Neural progenitor cell (in vitro differentiated cells): Measurements from ENCODE around the gene OR2V2. TPM values are rescaled to one million over a fixed set of nuclear protein-coding genes. Genes with fewer than 3 reads are reported as not detected.
A peak's percentile ranks its signal among the peaks of the same experiment; 100 is the strongest.

Source experiments
- DNase-seq: peaks from one replicate; pipeline ENCODE4 v3.0.0-alpha.2; 2016; ENCODE audit warnings: low spot score
- H2AFZ ChIP-seq: fragments of 200-600 bp; sonication (generic); replicated peaks from 2 replicates; pipeline ENCODE4 v1.6.1; 2016; ENCODE audit warnings: antibody characterized with exemption
- H3F3A ChIP-seq: fragments of 200-600 bp; sonication (generic); 2 replicates; pipeline ENCODE4 v1.6.1; 2016; ENCODE audit warnings: antibody characterized with exemption, low read depth
- H3K27ac ChIP-seq: fragments of 200-600 bp; sonication (generic); 2 replicates; pipeline ENCODE4 v1.5.1; 2016; ENCODE audit warnings: mild to moderate bottlenecking
- H3K27me3 ChIP-seq: fragments of 200-600 bp; sonication (generic); 2 replicates; pipeline ENCODE4 v1.6.1; 2016; ENCODE audit warnings: mild to moderate bottlenecking, moderate library complexity
- H3K36me3 ChIP-seq: fragments of 200-600 bp; sonication (generic); 2 replicates; pipeline ENCODE4 v1.5.1; 2016
- H3K4me1 ChIP-seq: fragments of 200-600 bp; sonication (generic); 2 replicates; pipeline ENCODE4 v1.6.1; 2016; ENCODE audit warnings: mixed run types
- H3K4me2 ChIP-seq: fragments of 200-600 bp; sonication (generic); 2 replicates; pipeline ENCODE4 v1.6.1; 2016
- H3K4me3 ChIP-seq: fragments of 200-600 bp; sonication (generic); 2 replicates; pipeline ENCODE4 v1.5.1; 2016
- H3K79me2 ChIP-seq: fragments of 200-600 bp; sonication (generic); 2 replicates; pipeline ENCODE4 v1.6.1; 2016; ENCODE audit warnings: low read depth
- H3K9ac ChIP-seq: fragments of 200-600 bp; sonication (generic); 2 replicates; pipeline ENCODE4 v1.6.1; 2016
- H3K9me3 ChIP-seq: fragments of 200-600 bp; sonication (generic); 2 replicates; pipeline ENCODE4 v1.5.1; 2016; ENCODE audit warnings: low read depth
- H4K20me1 ChIP-seq: fragments of 200-600 bp; sonication (generic); 2 replicates; pipeline ENCODE4 v1.6.1; 2016; ENCODE audit warnings: low read depth
- H3K27ac Mint-ChIP-seq: 3 replicates; pipeline ENCODE4 v1.8.0; 2021; ENCODE audit warnings: mixed read lengths
- H3K27me3 Mint-ChIP-seq: 2 replicates; pipeline ENCODE4 v1.8.0; 2022; ENCODE audit warnings: low read depth, mild to moderate bottlenecking, inconsistent platforms, moderate library complexity, mixed read lengths; ENCODE audit not compliant: insufficient read depth
- H3K36me3 Mint-ChIP-seq: 3 replicates; pipeline ENCODE4 v1.8.0; 2021; ENCODE audit warnings: mixed read lengths
- H3K4me1 Mint-ChIP-seq: 3 replicates; pipeline ENCODE4 v1.8.0; 2021; ENCODE audit warnings: mixed read lengths
- H3K4me3 Mint-ChIP-seq: 3 replicates; pipeline ENCODE4 v1.8.0; 2021; ENCODE audit warnings: mild to moderate bottlenecking, moderate library complexity, mixed read lengths
- H3K9me3 Mint-ChIP-seq: 3 replicates; pipeline ENCODE4 v1.8.0; 2020; ENCODE audit warnings: mixed read lengths
- EZH2 ChIP-seq: fragments of 200-600 bp; sonication (generic); IDR thresholded peaks from 2 replicates; pipeline ENCODE4 v1.6.1; 2017; ENCODE audit warnings: antibody characterized with exemption, mild to moderate bottlenecking, moderate library complexity
- EZH2phosphoT487 ChIP-seq: fragments of 200-600 bp; sonication (generic); IDR thresholded peaks from 2 replicates; pipeline ENCODE4 v1.6.1; 2017; ENCODE audit warnings: antibody characterized with exemption
- total RNA-seq: library from RNA; depleted of rRNA; stranded (reverse); fragments of >200 nt; gene quantifications from 2 replicates; pipeline ENCODE4 v1.2.3, GENCODE V29; 2015; ENCODE audit warnings: low replicate concordance
- TF ChIP-seq, protein P1 (sequence below): fragments of 200-600 bp; sonication (generic); IDR thresholded peaks from 2 replicates; pipeline ENCODE4 v1.5.1; 2017; ENCODE audit warnings: antibody characterized with exemption, mild to moderate bottlenecking

The OR2V2 gene
- total RNA-seq, 1 donor from 2014 or later, result not detected

DNA sequence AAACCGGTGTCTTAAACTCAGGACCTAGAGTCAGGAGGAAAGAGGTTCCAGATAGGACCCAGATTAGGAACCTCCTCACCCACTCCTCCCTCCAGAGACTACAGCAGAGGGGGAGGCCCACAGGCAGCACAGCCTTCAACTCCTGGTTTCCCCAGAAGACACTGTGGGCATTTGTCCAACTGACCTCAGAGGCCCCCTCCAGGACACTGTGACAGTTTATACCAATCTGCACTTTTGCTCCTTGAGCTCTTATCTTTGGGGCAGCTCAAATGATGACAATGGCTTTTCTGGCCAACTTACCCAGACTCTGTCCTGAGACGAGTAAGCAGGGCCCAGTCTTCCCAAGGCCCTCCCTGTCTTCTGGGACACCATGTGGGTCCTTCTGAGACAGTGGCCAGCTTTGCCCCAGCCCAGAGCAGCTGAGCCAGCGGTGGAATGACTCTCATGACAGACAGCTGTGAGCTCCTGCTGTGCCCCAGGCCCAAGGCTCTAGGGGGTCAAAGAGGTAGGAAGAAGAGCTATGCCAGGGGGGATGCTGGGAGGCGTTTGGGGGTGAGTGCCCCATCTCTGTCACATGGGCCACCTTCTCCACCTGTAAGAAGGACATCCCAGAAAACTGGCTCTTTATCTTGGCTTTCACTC lies 14.3 kb downstream of the OR2V2 start:
- Histone ChIP-seq H3K27ac (no peak overlapping the region), H3F3A (peaks cover 39% of the 10 kb centered on the region), H3K79me2 (no peaks in the 10 kb centered on the region), H3K4me3 (no peak overlapping the region), H3K9me3 (no peaks in the 10 kb centered on the region), H4K20me1 (no peaks in the 10 kb centered on the region), H3K27me3 (peaks cover 60% of the 10 kb centered on the region), H2AFZ (peak overlapping the region; percentile 11), H3K36me3 (no peaks in the 10 kb centered on the region), H3K9ac (no peak overlapping the region), H3K4me2 (peak overlapping the region; percentile 22), H3K4me1 (no peaks in the 10 kb centered on the region)
- DNase-seq, result no peak
- H3K9me3 Mint-ChIP-seq, result peaks cover 5% of the 10 kb centered on the region
- H3K4me1 Mint-ChIP-seq, result peaks cover 9% of the 10 kb centered on the region
- peaks cover 37% of the 10 kb centered on the region for H3K27me3 Mint-ChIP-seq
- peak overlapping the region; percentile 77 for H3K4me3 Mint-ChIP-seq
- no peak overlapping the region for H3K27ac Mint-ChIP-seq
- TF ChIP-seq, protein P1, sequence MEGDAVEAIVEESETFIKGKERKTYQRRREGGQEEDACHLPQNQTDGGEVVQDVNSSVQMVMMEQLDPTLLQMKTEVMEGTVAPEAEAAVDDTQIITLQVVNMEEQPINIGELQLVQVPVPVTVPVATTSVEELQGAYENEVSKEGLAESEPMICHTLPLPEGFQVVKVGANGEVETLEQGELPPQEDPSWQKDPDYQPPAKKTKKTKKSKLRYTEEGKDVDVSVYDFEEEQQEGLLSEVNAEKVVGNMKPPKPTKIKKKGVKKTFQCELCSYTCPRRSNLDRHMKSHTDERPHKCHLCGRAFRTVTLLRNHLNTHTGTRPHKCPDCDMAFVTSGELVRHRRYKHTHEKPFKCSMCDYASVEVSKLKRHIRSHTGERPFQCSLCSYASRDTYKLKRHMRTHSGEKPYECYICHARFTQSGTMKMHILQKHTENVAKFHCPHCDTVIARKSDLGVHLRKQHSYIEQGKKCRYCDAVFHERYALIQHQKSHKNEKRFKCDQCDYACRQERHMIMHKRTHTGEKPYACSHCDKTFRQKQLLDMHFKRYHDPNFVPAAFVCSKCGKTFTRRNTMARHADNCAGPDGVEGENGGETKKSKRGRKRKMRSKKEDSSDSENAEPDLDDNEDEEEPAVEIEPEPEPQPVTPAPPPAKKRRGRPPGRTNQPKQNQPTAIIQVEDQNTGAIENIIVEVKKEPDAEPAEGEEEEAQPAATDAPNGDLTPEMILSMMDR, result no peak
- no peak for TF ChIP-seq EZH2phosphoT487
- TF ChIP-seq EZH2, result no peak
- H3K36me3 Mint-ChIP-seq, result no peaks in the 10 kb centered on the region

DNA sequence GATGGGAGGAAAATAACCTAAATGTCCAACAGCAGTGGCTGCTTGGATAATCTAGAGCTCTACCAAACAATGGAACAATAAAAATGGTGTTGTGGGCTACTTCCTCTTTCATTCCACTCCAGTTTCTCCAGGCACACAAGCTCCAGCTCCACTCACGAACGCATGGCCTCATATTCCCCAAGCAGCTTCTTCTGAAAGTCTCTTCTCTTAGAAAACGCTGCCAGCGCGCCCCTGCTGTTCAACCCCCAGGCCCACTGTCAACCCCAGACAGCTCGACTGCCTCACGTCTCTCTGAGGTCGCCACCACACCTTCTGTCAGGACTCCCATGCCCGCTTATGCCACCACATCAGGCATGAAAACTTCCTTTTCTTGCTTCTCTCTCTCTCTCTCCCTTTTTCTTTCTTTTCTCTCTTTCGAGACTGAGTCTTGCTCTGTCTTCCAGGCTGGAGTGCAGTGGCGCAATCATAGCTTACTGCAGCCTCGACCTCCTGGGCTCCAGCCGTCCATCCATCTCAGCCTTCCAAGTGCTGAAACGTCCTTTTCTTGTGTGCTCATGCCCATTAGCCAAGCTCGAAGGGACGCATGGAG lies 16.2 kb downstream of the OR2V2 start:
- Histone ChIP-seq H3K4me1 (peaks cover 4% of the 10 kb centered on the region), H3F3A (peaks cover 50% of the 10 kb centered on the region), H3K79me2 (no peaks in the 10 kb centered on the region), H3K4me3 (peak overlapping the region; percentile 49), H3K9ac (no peak overlapping the region), H3K4me2 (peak overlapping the region; percentile 85), H3K36me3 (no peaks in the 10 kb centered on the region), H3K9me3 (no peaks in the 10 kb centered on the region), H3K27me3 (peaks cover 65% of the 10 kb centered on the region), H3K27ac (no peak overlapping the region), H2AFZ (peak overlapping the region; percentile 83), H4K20me1 (no peaks in the 10 kb centered on the region)
- Mint-ChIP-seq H3K9me3 (peaks cover 5% of the 10 kb centered on the region), H3K27ac (no peak overlapping the region), H3K27me3 (peaks cover 48% of the 10 kb centered on the region), H3K36me3 (no peaks in the 10 kb centered on the region), H3K4me3 (peak overlapping the region; percentile 81), H3K4me1 (peaks cover 16% of the 10 kb centered on the region)
- TF ChIP-seq EZH2phosphoT487, result no peak
- no peak for TF ChIP-seq EZH2
- TF ChIP-seq, protein P1, result no peak
- DNase-seq, result peak; percentile 27

DNA sequence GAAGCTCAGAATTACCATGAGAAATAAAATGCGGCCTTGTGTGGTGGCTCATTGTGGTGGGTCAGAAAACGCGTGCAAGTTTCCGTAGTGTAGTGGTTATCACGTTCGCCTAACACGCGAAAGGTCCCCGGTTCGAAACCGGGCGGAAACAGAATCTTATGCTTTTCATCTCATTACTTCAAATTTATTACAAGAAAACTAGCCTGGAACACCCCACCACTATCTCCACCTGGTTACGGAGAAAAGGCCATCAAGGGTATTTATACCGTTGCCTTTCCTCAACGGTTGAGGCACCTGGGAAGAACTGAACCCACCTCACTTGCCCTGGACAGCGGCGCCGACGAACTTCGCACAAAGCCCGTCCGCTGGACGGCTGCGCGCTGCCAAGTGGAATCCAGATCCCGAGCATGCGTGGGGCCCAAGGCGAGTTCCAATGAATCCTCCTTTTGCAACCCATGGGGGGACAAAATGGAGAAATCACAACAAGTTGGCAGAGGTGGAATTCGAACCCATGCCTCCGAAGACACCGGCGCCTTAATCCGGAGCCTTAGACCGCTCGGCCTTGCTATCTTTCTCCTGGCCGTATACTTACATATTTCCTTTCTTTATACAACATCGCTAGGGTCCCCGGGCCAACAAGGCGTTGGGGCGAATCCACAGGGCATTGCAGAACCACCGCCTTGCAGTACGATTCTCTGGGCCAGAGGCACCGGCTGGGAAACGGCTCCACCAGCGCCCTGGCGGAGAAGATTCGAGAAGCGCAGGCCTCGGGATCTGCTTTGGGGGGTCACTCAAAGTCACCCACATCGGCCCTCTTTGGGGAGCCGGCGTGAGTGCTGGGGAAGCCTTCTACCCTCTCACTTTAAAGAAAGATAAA lies 16.9 kb downstream of the OR2V2 start:
- no peaks in the 10 kb centered on the region for H3K36me3 ChIP-seq
- Mint-ChIP-seq H3K4me1 (peaks cover 20% of the 10 kb centered on the region), H3K4me3 (peak overlapping the region; percentile 81), H3K9me3 (peaks cover 5% of the 10 kb centered on the region), H3K27ac (no peak overlapping the region), H3K27me3 (peaks cover 55% of the 10 kb centered on the region), H3K36me3 (no peaks in the 10 kb centered on the region)
- H3K27me3 ChIP-seq, result peaks cover 72% of the 10 kb centered on the region
- no peaks in the 10 kb centered on the region for H4K20me1 ChIP-seq
- H2AFZ ChIP-seq, result no peak overlapping the region
- H3K27ac ChIP-seq, result no peak overlapping the region
- H3K9me3 ChIP-seq, result no peaks in the 10 kb centered on the region
- H3K9ac ChIP-seq, result no peak overlapping the region
- peaks cover 8% of the 10 kb centered on the region for H3K4me1 ChIP-seq
- peak; percentile 23 for DNase-seq
- H3K79me2 ChIP-seq, result no peaks in the 10 kb centered on the region
- peaks cover 50% of the 10 kb centered on the region for H3F3A ChIP-seq
- TF ChIP-seq, protein P1, result no peak
- TF ChIP-seq EZH2phosphoT487 (no peak), EZH2 (no peak)
- peak overlapping the region; percentile 85 for H3K4me2 ChIP-seq
- peak overlapping the region; percentile 49 for H3K4me3 ChIP-seq
